Immature natural killer cell (primary cell): ENCODE results near the gene ACSM6. TPM values are rescaled to one million over a fixed set of nuclear protein-coding genes. Genes with fewer than 3 reads are reported as not detected.
A peak's percentile ranks its signal among the peaks of the same experiment; 100 is the strongest.
"Not testable (repeated sequence)": the region's sequence is repeated elsewhere in the genome, so short reads cannot be mapped to it uniquely, and the experiment has no call there.

Experiments used
- DNase-seq, 3 donors: peaks; one replicate each; pipeline ENCODE4 v3.0.0; 2022; ENCODE audit warnings: mixed read lengths in 1 of 3
- H3K27ac Mint-ChIP-seq, 6 donors: one replicate each; pipeline ENCODE4 v1.8.0; 2020; ENCODE audit warnings: mixed read lengths in 6 of 6, mild to moderate bottlenecking in 5 of 6, inconsistent platforms in 4 of 6, moderate library complexity in 3 of 6
- H3K27me3 Mint-ChIP-seq, 3 donors: one replicate each; pipeline ENCODE4 v1.8.0; 2020 to 2021; ENCODE audit warnings: low read depth in 3 of 3, mild to moderate bottlenecking in 3 of 3, mixed read lengths in 3 of 3, moderate library complexity in 3 of 3, inconsistent platforms in 1 of 3
- H3K36me3 Mint-ChIP-seq, 3 donors: one replicate each; pipeline ENCODE4 v1.8.0; 2020; ENCODE audit warnings: mixed read lengths in 3 of 3, inconsistent platforms in 2 of 3, mild to moderate bottlenecking in 2 of 3
- H3K4me1 Mint-ChIP-seq, 2 donors: one replicate each; pipeline ENCODE4 v1.8.0; 2020; ENCODE audit warnings: inconsistent platforms in 2 of 2, mild to moderate bottlenecking in 2 of 2, mixed read lengths in 2 of 2, moderate library complexity in 1 of 2
- H3K4me3 Mint-ChIP-seq, 5 donors: one replicate each; pipeline ENCODE4 v1.8.0; 2020; ENCODE audit warnings: mild to moderate bottlenecking in 5 of 5, mixed read lengths in 5 of 5, inconsistent platforms in 3 of 5, moderate library complexity in 3 of 5
- H3K9me3 Mint-ChIP-seq, 6 donors: one replicate each; pipeline ENCODE4 v1.8.0; 2020; ENCODE audit warnings: mild to moderate bottlenecking in 6 of 6, mixed read lengths in 6 of 6, inconsistent platforms in 4 of 6, moderate library complexity in 3 of 6
- polyA plus RNA-seq, 3 donors: library from polyadenylated mRNA; unstranded; fragments of 300-500 nt; fragmentation: Illumina TruSeq; gene quantifications; one replicate each; pipeline ENCODE4 v1.2.3, GENCODE V29; 2021

ACSM6 gene
- polyA plus RNA-seq, 3 donors from 2014 or later, result 0.10 TPM; not detected in 2

DNA sequence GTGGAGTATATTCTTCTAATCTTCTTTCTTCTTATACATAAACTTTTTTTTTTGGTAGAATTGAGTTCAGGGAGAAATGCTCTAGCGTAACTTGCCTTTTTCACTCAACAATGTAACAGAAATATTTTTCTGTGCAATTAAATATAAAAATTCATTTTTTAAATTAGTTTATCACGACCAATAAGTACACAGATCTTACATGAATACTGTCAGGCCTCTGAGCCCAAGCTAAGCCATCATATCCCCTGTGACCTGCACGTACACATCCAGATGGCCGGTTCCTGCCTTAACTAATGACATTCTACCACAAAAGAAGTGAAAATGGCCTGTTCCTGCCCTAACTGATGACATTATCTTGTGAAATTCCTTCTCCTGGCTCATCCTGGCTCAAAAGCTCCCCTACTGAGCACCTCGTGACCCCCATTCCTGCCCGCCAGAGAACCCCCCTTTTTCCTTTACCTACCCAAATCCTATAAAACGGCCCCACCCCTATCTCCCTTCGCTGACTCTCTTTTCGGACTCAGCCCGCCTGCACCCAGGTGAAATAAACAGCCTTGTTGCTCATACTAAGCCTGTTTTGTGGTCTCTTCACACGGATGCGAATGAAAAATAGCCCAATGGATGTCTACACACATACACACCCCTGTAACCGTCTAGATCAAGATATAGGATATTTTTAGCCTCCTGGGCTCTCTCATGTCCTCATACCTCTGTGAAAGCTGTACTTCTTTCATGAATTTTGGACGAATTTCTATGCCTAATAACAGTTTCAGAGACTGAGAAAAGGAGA is 35.1 kb downstream of the ACSM6 start:
- H3K4me3 Mint-ChIP-seq, result peak overlapping the region in 3 of 5 donors; percentile 20 to 53 (median 21)
- DNase-seq, H3K27ac Mint-ChIP-seq, H3K9me3 Mint-ChIP-seq, H3K27me3 Mint-ChIP-seq: not testable (repeated sequence)
- H3K36me3 Mint-ChIP-seq, result peaks cover 5 to 14% (median 12%) of the 10 kb centered on the region in 3 donors
- H3K4me1 Mint-ChIP-seq, result peaks cover 15 to 22% of the 10 kb centered on the region in 2 donors

DNA sequence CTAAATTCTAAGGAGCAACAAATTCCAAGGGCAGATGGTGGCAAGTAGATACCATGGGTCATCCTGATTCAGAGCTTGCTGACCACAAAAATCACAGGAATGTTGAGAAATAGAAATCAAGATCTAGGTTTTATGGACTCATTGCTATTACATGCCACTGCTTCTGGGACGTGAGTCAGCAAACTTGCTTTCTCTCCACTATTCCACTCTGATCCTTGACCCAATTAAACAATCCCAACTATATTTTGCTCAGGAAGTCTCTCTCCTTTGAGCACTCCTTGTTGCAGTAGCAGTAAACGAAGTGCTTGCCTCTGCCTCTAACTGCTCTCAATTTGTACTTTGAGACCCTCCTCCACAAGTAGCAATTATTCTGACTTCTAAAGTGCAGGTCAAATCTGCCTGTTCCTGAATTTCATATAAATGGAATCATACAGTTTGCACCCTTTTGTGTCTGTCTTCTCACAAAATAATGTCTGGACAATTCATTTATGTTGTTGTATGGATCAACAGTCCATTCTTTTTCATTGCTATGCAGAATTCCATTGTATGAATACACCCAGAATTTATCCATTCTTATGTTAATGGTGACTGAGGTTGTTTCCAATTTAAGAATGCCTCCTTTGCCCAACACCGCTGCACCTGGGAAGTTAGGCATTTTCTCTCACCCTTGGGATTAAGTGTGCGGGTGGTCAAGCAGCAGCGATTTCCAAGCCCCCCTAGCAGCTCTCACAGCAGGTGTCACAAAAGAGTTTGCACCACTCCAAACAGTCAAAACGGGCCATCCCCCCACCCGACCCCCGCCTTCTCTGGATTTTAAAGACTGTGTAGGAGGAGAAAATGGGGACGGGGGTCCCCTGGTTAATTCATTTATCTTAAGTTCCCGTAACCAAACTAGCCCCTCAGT is 35.9 kb downstream of the ACSM6 start:
- peak overlapping the region; percentile 89 to 93 (median 91) for H3K4me3 Mint-ChIP-seq
- H3K9me3 Mint-ChIP-seq, result no peaks in the 10 kb centered on the region
- H3K27ac Mint-ChIP-seq, result peak overlapping the region in 2 of 6 donors; percentile 82 to 90

DNA sequence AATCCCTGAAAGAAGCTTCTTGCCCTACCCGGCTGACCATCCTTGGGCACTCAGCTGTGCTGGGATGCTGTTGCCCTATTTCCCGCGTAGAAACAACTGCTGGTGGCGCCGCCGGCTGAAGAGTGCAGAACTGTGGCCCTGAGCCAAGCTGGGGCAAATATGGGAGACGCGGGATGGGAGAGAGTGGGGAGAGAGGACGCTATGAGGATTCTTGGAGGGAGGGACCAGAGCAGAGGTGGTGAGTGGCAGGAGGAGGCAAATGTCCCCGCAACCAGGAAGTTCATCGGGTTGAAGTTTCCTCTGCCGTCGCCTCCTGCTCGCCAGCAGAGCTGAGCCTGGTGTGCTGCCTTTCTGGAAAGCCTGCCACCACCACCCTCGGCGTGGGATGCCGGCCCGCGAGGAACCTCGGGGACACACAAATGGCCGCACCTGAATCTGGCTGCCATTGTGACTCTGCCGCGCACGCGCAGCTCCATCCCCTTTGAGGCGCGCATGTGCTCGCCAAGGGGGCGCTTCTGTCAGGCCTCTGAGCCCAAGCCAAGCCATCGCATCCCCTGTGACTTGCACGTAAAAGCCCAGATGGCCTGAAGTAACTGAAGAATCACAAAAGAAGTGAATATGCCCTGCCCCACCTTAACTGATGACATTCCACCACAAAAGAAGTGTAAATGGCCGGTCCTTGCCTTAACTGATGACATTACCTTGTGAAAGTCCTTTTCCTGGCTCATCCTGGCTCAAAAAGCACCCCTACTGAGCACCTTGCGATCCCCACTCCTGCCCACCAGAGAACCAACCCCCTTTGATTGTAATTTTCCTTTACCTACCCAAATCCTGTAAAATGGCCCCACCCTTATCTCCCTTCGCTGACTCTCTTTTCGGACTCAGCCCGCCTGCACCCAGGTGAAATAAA is 36.9 kb downstream of the ACSM6 start:
- H3K27me3 Mint-ChIP-seq, result not testable (repeated sequence)
- H3K4me1 Mint-ChIP-seq, result peaks cover 15 to 22% of the 10 kb centered on the region in 2 donors
- H3K27ac Mint-ChIP-seq, result peak overlapping the region; percentile 49 to 90 (median 76)

More for the DNA sequence above, 35.9 kb downstream of the ACSM6 start:
- no peak for DNase-seq
- peaks cover 0 to 5% (median 2%) of the 10 kb centered on the region in 3 donors for H3K27me3 Mint-ChIP-seq
- H3K4me1 Mint-ChIP-seq, result peaks cover 15 to 22% of the 10 kb centered on the region in 2 donors
- H3K36me3 Mint-ChIP-seq, result peaks cover 5 to 15% (median 14%) of the 10 kb centered on the region in 3 donors

DNA sequence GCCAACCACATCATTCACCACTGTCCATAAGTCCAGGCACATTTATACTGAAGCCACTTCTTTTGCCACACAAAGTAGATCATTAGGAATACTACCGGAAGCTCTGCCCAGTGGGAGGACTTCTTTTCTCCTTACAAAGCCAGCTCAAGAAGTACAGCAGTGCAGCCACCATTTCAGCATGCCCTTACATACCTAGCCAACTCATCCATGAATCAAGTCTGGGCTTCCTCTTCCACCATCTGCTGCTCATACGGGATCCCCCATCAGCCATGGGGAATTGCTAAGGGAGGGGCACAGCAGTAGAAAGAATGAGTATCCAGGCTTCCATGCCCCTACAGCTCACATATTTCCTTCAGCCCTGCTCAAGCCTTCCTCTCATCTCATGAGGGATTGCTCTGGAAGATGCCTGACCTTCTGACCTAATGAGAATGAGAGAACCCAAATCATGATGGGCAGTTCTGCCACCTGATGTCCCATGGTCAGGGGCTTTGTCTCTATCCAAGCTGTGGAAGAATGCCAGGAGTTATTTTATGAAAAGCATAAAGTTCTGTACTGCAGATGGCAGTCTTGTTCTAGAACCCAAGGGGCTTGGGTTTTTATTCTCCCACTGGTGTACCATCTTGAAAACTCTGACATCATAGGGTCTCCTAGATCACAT is 39.5 kb downstream of the ACSM6 start:
- Mint-ChIP-seq H3K4me1 (peaks cover 15 to 22% of the 10 kb centered on the region in 2 donors), H3K4me3 (no peak overlapping the region), H3K27me3 (peaks cover 0 to 5% (median 2%) of the 10 kb centered on the region in 3 donors), H3K9me3 (no peaks in the 10 kb centered on the region), H3K27ac (no peak overlapping the region), H3K36me3 (peaks cover 9 to 27% (median 23%) of the 10 kb centered on the region in 3 donors)
- no peak for DNase-seq

More for the DNA sequence above, 36.9 kb downstream of the ACSM6 start:
- Mint-ChIP-seq H3K36me3 (peaks cover 8 to 18% (median 18%) of the 10 kb centered on the region in 3 donors), H3K4me3 (peak overlapping the region; percentile 89 to 93 (median 91))
- H3K9me3 Mint-ChIP-seq, result not testable (repeated sequence)
- peak; percentile 52 to 67 (median 54) for DNase-seq

DNA sequence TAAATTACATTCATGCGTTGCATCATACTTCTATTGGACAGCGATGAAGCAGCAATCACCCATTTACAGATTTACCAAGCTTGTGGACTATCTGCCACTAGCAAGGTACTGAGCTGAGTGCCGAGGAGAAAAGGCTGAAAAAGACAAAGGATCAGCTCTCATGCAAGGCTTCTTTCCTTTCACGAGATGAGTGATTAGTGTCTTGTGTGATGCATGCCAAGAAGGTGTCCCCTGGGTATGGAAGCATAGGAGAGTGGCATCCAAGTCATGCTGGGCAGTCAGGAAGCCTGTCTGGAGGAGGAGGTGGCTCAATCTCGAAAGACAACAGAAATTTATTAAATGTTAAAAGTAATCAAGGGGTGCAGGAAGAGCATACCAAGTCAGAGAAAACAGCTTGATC is 40.9 kb downstream of the ACSM6 start:
- Mint-ChIP-seq H3K27ac (peak overlapping the region in 1 of 6 donors; percentile 34), H3K36me3 (peaks cover 18 to 29% (median 28%) of the 10 kb centered on the region in 3 donors), H3K4me1 (peaks cover 15 to 21% of the 10 kb centered on the region in 2 donors), H3K27me3 (peaks cover 0 to 5% (median 2%) of the 10 kb centered on the region in 3 donors), H3K4me3 (no peak overlapping the region), H3K9me3 (no peaks in the 10 kb centered on the region)
- no peak for DNase-seq

DNA sequence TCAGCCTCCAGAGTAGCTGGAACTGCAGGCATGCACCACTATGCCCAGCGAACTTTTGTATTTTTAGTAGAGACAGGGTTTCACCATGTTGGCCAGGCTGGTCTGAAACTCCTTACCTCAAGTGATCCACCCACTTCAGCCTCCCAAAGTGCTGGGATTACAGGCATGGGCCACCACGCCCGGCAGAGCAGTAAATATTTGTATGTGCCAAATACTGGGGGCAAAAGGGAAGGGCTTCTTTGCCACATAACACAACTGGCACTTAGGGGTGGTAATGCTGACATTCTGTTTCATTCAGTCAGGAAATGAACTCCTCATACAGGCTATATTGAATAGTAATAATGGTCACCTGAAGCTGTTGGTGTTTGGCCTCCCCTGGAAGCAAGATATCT is 41.6 kb downstream of the ACSM6 start:
- Mint-ChIP-seq H3K27me3 (peaks cover 0 to 1% (median 1%) of the 10 kb centered on the region in 3 donors), H3K36me3 (peaks cover 21 to 35% (median 33%) of the 10 kb centered on the region in 3 donors), H3K27ac (no peak overlapping the region), H3K4me3 (no peak overlapping the region), H3K4me1 (peaks cover 9 to 14% of the 10 kb centered on the region in 2 donors), H3K9me3 (no peaks in the 10 kb centered on the region)
- DNase-seq, result no peak

DNA sequence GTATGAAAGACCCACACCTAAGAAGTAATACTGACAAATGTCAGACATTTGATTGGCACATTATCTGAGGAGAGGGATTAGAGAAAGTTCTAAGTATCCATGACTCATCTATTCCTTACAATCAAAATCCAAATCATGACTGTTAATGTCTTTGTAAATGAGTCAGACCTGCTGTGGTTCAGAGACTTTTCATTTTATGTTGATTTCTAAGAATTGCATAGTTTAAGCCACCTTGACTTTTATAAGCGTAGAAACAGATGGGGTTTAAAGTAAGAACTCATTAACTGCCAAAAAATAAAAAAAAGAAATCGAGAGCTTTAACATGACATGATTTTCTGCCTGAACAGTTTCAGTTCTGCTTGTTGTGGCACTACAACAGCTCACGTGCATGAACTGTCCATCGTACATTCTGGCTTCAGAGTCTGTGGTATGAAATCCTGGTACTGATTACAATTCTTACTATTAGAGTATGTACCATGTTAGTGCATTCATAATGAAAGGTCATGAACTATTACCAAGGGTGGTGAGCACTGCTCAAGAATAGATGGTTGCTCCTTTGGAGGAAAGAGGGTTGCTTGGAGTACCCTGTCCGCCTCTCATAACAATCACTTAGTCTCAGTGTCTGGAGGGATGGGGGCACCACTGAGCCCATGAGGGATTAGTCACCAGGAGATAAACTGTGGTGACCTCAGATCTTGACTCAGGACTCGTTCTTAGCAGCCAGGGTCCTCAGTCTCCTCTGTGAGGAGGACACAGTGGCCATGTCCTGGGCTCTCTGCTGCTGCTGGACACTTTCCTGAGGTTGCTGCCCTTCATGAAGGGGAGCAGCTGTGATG is 42.2 kb downstream of the ACSM6 start:
- no peaks in the 10 kb centered on the region for H3K9me3 Mint-ChIP-seq
- peaks cover 21 to 33% (median 31%) of the 10 kb centered on the region in 3 donors for H3K36me3 Mint-ChIP-seq
- no peak overlapping the region for H3K4me3 Mint-ChIP-seq
- no peaks in the 10 kb centered on the region for H3K27me3 Mint-ChIP-seq
- DNase-seq, result no peak
- peaks cover 2 to 7% of the 10 kb centered on the region in 2 donors for H3K4me1 Mint-ChIP-seq
- H3K27ac Mint-ChIP-seq, result no peak overlapping the region

DNA sequence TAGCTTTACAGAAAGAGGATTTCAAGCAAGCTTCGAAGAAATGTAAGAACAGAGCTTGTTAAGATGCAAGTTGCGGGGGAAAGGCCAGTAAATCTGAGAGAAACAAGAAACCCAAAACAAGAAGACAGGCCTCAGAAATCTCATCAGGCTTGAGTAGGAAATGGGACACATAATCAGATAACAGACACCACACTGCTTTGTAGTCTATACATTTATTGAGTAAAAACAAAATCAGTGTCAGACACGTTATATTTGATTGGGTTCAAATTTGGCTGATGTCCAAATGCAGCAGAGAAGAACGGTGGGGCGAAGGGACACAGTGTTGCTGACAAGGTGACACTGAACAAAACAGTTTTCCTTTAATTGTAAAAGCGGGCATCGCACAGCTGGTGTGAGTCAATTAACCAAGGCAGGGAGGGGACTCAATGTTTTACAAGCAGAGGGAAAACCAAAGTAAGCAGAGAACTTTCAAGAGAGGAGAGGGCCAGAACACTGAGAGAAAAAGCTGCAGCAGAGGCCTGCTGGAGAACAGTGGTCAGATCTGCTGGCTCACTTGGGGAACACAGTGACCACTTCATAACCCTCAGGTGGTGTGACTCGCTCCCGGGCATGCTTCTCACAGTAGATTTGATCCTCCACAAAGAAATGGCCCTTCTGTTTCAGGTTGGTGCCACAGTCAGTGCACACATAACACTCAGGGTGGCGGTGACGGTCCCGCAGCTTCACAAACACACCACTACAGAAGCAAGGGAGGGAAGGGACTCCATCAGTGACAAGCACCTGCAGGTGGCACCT is 43.5 kb downstream of the ACSM6 start:
- H3K27ac Mint-ChIP-seq, result no peak overlapping the region

DNA sequence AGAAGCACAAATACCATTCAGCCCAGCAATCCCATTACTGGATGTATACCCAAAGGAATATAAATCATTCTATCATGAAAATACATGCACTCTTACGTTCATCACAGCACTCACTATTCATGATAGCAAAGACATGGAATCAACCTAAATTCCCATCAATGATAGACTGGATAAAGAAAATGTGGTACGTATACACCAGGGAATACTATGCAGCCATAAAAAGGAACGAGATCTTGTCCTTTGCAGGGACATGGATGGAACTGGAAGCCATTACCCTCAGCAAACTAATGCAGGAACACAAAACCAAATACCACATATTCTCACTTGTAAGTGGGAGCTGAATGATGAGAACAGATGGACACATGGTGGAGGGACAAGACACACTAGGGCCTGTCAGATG is 46.1 kb downstream of the ACSM6 start:
- peaks cover 18 to 27% (median 19%) of the 10 kb centered on the region in 3 donors for H3K36me3 Mint-ChIP-seq
- DNase-seq, H3K27me3 Mint-ChIP-seq, H3K9me3 Mint-ChIP-seq, H3K27ac Mint-ChIP-seq, H3K4me3 Mint-ChIP-seq, H3K4me1 Mint-ChIP-seq: not testable (repeated sequence)

More for the DNA sequence above, 43.5 kb downstream of the ACSM6 start:
- H3K9me3 Mint-ChIP-seq, result no peaks in the 10 kb centered on the region
- no peak overlapping the region for H3K4me3 Mint-ChIP-seq
- H3K4me1 Mint-ChIP-seq, result peaks cover 0 to 1% of the 10 kb centered on the region in 2 donors
- peaks cover 0 to 2% (median 0%) of the 10 kb centered on the region in 3 donors for H3K27me3 Mint-ChIP-seq
- no peak for DNase-seq
- H3K36me3 Mint-ChIP-seq, result peaks cover 21 to 34% (median 31%) of the 10 kb centered on the region in 3 donors

DNA sequence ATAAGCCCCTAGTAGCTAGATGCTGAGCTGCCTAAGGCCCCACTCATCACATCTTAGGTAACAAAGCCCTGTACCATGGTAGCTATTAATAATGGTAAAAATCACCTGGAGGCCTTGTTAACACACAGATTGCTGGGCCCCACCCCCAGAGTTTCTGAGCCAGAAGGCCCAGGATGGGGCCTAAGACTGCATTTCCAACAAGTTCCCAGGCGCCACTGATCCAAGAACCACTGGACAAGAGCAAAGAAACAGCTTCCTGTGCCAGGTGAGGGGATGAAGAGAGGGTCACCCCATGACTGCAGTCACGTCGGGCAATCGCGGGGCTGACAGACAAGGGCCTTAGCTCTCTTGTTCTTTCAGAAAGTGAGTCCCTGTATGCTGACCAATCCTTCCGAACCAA is 46.8 kb downstream of the ACSM6 start:
- Mint-ChIP-seq H3K27ac (no peak overlapping the region), H3K4me3 (no peak overlapping the region), H3K36me3 (peaks cover 17 to 25% (median 18%) of the 10 kb centered on the region in 3 donors), H3K27me3 (peaks cover 0 to 2% (median 0%) of the 10 kb centered on the region in 3 donors), H3K9me3 (no peaks in the 10 kb centered on the region), H3K4me1 (no peaks in the 10 kb centered on the region)
- DNase-seq, result no peak

DNA sequence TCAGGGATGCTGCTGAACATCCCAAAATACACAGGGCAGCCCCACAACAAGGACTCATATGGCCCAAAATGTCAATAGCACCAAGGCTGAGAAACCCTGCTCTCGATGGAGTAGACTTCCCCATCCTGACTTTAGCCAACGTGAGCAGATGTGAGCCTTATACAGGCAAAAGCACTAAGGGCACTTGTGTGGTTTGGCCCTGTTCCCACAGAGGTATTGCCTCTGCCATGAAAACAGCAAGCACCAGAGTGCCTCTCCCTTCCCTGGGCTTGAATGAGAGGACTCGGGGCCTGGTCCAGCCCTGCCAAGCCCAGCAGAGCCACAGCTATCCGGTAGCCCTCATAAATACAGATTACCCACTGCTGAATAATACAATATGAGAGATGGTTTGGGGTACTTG is 47.5 kb downstream of the ACSM6 start:
- Mint-ChIP-seq H3K4me1 (peaks cover 0 to 1% of the 10 kb centered on the region in 2 donors), H3K27me3 (peaks cover 0 to 2% (median 0%) of the 10 kb centered on the region in 3 donors), H3K9me3 (no peaks in the 10 kb centered on the region), H3K36me3 (peaks cover 11 to 19% (median 14%) of the 10 kb centered on the region in 3 donors), H3K27ac (no peak overlapping the region), H3K4me3 (no peak overlapping the region)
- DNase-seq, result no peak
